ENCODE measurements around the gene GRID2. TPM values are rescaled to one million over a fixed set of nuclear protein-coding genes. Genes with fewer than 3 reads are reported as not detected.

The GRID2 gene
- total and polyA plus RNA-seq, 2 donors from 2014 or later: 0.19 TPM; not detected in 1

DNA sequence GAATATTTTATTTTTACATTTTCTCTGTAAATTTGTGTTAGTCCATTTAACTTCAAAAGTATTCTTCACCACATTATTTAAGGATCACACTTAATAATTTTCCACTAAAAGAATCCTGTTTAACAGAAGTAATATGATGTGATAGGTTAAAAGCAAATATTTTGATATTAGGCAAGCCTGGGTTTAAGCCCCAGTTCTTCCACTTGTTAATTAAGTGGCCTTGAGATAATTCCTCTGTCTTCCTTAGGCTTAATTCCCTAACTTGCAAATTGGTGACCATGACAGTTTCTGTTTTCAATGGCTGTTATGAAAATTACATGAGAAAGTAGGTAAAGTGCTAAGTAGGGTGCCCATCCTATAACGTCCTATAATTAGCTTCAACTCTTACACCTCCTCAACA lies 1394.9 kb downstream of the GRID2 start:
- no peak for DNase-seq

DNA sequence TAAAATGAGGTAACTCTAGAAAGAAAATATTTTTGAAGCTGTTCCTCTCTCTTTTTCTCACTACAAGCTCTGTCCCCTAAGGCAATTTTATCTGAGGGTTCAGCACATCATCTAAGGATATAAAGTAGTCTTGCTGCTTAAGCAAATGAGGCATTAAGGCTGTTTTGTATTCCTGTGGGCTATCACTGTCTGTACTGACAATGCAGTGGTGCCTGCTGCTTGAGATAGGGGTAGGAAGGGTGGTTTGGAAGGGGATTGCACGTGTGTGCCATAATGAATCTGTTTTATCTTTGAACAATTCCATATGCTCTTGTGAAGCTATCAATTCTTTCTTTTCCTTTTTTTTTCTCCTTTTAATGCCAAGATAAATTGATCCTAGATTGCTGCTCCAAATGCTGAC lies 1396.8 kb downstream of the GRID2 start:
- intact Hi-C loops (cut with DNase I): no loop called here
- Histone ChIP-seq H3K4me3 (ENCODE audit: low read length in 3 of 3) (no peak overlapping the region), H3K27me3 (ENCODE audit: control insufficient read depth, insufficient read depth, low read length) (no peaks in the 10 kb centered on the region), H3K9me3 (ENCODE audit: control insufficient read depth in 2 of 3, insufficient read depth in 1 of 3, low read length in 3 of 3) (no peaks in the 10 kb centered on the region), H3K36me3 (ENCODE audit: control insufficient read depth in 2 of 3, insufficient read depth in 3 of 3, low read length in 3 of 3) (no peaks in the 10 kb centered on the region), H3K27ac (ENCODE audit: low read depth in 2 of 2, low read length in 2 of 2) (no peak overlapping the region), H3K9ac (ENCODE audit: low read length in 3 of 3) (no peak overlapping the region), H3K4me1 (ENCODE audit: control insufficient read depth in 2 of 3, insufficient read depth in 2 of 3, low read depth in 1 of 3, low read length in 3 of 3) (no peaks in the 10 kb centered on the region)
- no peak for DNase-seq
- TF ChIP-seq, protein P1, sequence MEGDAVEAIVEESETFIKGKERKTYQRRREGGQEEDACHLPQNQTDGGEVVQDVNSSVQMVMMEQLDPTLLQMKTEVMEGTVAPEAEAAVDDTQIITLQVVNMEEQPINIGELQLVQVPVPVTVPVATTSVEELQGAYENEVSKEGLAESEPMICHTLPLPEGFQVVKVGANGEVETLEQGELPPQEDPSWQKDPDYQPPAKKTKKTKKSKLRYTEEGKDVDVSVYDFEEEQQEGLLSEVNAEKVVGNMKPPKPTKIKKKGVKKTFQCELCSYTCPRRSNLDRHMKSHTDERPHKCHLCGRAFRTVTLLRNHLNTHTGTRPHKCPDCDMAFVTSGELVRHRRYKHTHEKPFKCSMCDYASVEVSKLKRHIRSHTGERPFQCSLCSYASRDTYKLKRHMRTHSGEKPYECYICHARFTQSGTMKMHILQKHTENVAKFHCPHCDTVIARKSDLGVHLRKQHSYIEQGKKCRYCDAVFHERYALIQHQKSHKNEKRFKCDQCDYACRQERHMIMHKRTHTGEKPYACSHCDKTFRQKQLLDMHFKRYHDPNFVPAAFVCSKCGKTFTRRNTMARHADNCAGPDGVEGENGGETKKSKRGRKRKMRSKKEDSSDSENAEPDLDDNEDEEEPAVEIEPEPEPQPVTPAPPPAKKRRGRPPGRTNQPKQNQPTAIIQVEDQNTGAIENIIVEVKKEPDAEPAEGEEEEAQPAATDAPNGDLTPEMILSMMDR (IDR thresholded peaks at IDR 0.05; ENCODE audit: borderline replicate concordance, extremely low read depth, insufficient read depth): no peak
- FAIRE-seq: no peak

More for the DNA sequence above, 1394.9 kb downstream of the GRID2 start:
- Histone ChIP-seq H3K4me3 (ENCODE audit: low read length in 3 of 3) (no peak overlapping the region), H3K9me3 (ENCODE audit: control insufficient read depth in 2 of 3, insufficient read depth in 1 of 3, low read length in 3 of 3) (no peaks in the 10 kb centered on the region), H3K9ac (ENCODE audit: low read length in 3 of 3) (no peak overlapping the region), H3K36me3 (ENCODE audit: control insufficient read depth in 2 of 3, insufficient read depth in 3 of 3, low read length in 3 of 3) (no peaks in the 10 kb centered on the region), H3K27me3 (ENCODE audit: control insufficient read depth, insufficient read depth, low read length) (no peaks in the 10 kb centered on the region), H3K4me1 (ENCODE audit: control insufficient read depth in 2 of 3, insufficient read depth in 2 of 3, low read depth in 1 of 3, low read length in 3 of 3) (no peaks in the 10 kb centered on the region), H3K27ac (ENCODE audit: low read depth in 2 of 2, low read length in 2 of 2) (no peak overlapping the region)
- no peak for FAIRE-seq
- TF ChIP-seq, protein P1 (IDR thresholded peaks at IDR 0.05; ENCODE audit: borderline replicate concordance, extremely low read depth, insufficient read depth): no peak
- intact Hi-C loops (cut with DNase I): no loop called here

DNA sequence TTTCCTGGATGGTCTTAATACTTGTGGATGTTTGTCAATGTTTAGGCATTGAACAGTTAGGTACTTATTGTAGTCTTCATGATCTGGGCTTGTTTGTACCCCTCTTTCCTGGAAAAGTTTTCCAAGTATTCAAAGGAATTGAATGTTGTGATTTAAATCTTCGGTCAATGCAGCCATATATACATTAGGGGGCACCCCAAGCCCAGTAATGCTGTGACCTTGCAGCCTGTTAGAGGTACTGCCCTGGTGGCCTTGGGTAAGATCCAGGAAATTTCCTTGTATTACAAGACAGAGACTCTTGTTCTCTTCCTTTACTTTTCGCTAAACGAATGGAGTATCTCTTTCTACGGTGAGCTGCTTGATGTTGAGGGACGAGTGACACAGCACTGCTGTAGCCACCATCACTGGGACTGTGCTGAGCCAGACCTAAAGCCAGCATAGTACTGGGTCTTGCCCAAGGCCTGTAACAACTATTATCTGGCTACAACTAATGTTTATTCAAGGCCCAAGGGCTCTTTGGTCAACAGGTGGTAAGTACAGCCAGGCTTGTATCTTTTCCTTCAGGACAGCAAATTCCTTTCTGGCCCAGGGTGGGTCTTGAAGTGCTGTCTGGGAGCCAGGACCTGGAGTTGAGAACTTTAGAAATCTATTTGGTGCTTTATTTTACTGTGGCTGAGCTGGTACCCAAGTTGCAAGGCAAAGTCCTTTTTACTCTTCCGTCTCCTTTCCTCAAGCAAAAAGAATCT lies 1406.5 kb downstream of the GRID2 start:
- Histone ChIP-seq H3K36me3 (ENCODE audit: control insufficient read depth in 2 of 3, insufficient read depth in 3 of 3, low read length in 3 of 3) (no peaks in the 10 kb centered on the region), H3K27ac (ENCODE audit: low read depth in 2 of 2, low read length in 2 of 2) (no peak overlapping the region), H3K27me3 (ENCODE audit: control insufficient read depth, insufficient read depth, low read length) (no peaks in the 10 kb centered on the region), H3K9me3 (ENCODE audit: control insufficient read depth in 2 of 3, insufficient read depth in 1 of 3, low read length in 3 of 3) (no peaks in the 10 kb centered on the region), H3K4me1 (ENCODE audit: control insufficient read depth in 2 of 3, insufficient read depth in 2 of 3, low read depth in 1 of 3, low read length in 3 of 3) (no peaks in the 10 kb centered on the region), H3K9ac (ENCODE audit: low read length in 3 of 3) (no peak overlapping the region), H3K4me3 (ENCODE audit: low read length in 3 of 3) (no peak overlapping the region)
- no peak for DNase-seq
- TF ChIP-seq, protein P1 (IDR thresholded peaks at IDR 0.05; ENCODE audit: borderline replicate concordance, extremely low read depth, insufficient read depth): no peak
- FAIRE-seq: no peak
- intact Hi-C loops (cut with DNase I): no loop called here

Data from kidney (tissue), 14 donors.